Endometrium (tissue), 2 donors: Measurements from ENCODE around the gene CBLB.
"Not testable (repeated sequence)": the region's sequence is repeated elsewhere in the genome, so short reads cannot be mapped to it uniquely, and the experiment has no call there.

Source experiments
- FAIRE-seq: peaks from 2 replicates; lab custom pipeline; 2012; peaks lifted over from hg19 to GRCh38; lab: Jason Lieb, UNC
- donor health status: control.
- donor health status: control.

Gene CBLB

GRCh38 chr3:105786241-105786640 is 82.6 kb downstream of the CBLB start:
- no peak for FAIRE-seq

- no peak for FAIRE-seq
Measured at GRCh38 chr3:105785803-105786202, 83.0 kb downstream of the CBLB start.

GRCh38 chr3:105783631-105784030 is 85.2 kb downstream of the CBLB start:
- FAIRE-seq: no peak

- FAIRE-seq: no peak
Measured at GRCh38 chr3:105781871-105782270, 86.9 kb downstream of the CBLB start.

- FAIRE-seq: no peak
Measured at GRCh38 chr3:105780107-105780506, 88.7 kb downstream of the CBLB start.

GRCh38 chr3:105775368-105775767 is 93.4 kb downstream of the CBLB start:
- FAIRE-seq: no peak

- peak; percentile 53 for FAIRE-seq
Measured at GRCh38 chr3:105774444-105775180, 94.2 kb downstream of the CBLB start.

GRCh38 chr3:105773291-105773690 is 95.5 kb downstream of the CBLB start:
- FAIRE-seq: no peak

GRCh38 chr3:105772635-105773034 is 96.2 kb downstream of the CBLB start:
- no peak for FAIRE-seq

- FAIRE-seq: no peak
Measured at GRCh38 chr3:105771392-105771791, 97.4 kb downstream of the CBLB start.

GRCh38 chr3:105770410-105770809 is 98.4 kb downstream of the CBLB start:
- FAIRE-seq: no peak

- FAIRE-seq: no peak
Measured at GRCh38 chr3:105767776-105768175, 101.0 kb downstream of the CBLB start.

GRCh38 chr3:105767216-105767615 is 101.6 kb downstream of the CBLB start:
- FAIRE-seq: no peak

GRCh38 chr3:105765308-105765639 is 103.5 kb downstream of the CBLB start:
- no peak for FAIRE-seq

- FAIRE-seq: no peak
Measured at GRCh38 chr3:105764378-105765307, 104.2 kb downstream of the CBLB start.

- FAIRE-seq: no peak
Measured at GRCh38 chr3:105763659-105764036, 105.2 kb downstream of the CBLB start.

- FAIRE-seq: no peak
Measured at GRCh38 chr3:105762749-105763658, 105.8 kb downstream of the CBLB start.

- FAIRE-seq: not testable (repeated sequence)
Measured at GRCh38 chr3:105762214-105762613, 106.6 kb downstream of the CBLB start.

GRCh38 chr3:105759442-105760078 is 109.3 kb downstream of the CBLB start:
- no peak for FAIRE-seq

GRCh38 chr3:105758451-105758850 is 110.4 kb downstream of the CBLB start:
- no peak for FAIRE-seq

GRCh38 chr3:105755121-105755886 is 113.5 kb downstream of the CBLB start:
- FAIRE-seq: no peak
